ENCODE data around the gene LMAN2L. TPM values are rescaled to one million over a fixed set of nuclear protein-coding genes. Genes with fewer than 3 reads are reported as not detected.

LMAN2L gene
- total RNA-seq, 4 donors from 2014 or later = 10.2 to 21.2 (median 16.8) TPM

- Histone ChIP-seq H3K27ac (no peak overlapping the region), H3K36me3 (peaks cover 0 to 2% (median 0%) of the 10 kb centered on the region in 3 donors), H3K4me3 (no peak overlapping the region), H3K4me1 (no peaks in the 10 kb centered on the region), H3K9me3 (no peaks in the 10 kb centered on the region), H3K27me3 (peaks cover 0 to 4% of the 10 kb centered on the region in 2 donors)
- WGBS, 2 donors = 69 to 87% methylated on average over 13 to 14 of the region's 14 CpGs
- no peak for TF ChIP-seq CTCF (IDR thresholded peaks at IDR 0.05)
- no peak for TF ChIP-seq EP300 (IDR thresholded peaks at IDR 0.05)
- no peak for TF ChIP-seq POLR2A (IDR thresholded peaks at IDR 0.05)
- no peak for DNase-seq (ENCODE audit: low spot score in 2 of 2)
These were observed 47.5 kb downstream of the LMAN2L start for GRCh38 chr2:96692094-96692971.

- no peaks in the 10 kb centered on the region for H3K36me3 ChIP-seq
- no peaks in the 10 kb centered on the region for H3K9me3 ChIP-seq
- DNase-seq (ENCODE audit: low spot score in 2 of 2) = no peak
- H3K27ac ChIP-seq = no peak overlapping the region
- peaks cover 0 to 9% of the 10 kb centered on the region in 2 donors for H3K27me3 ChIP-seq
- TF ChIP-seq CTCF (IDR thresholded peaks at IDR 0.05) = no peak
- TF ChIP-seq POLR2A (IDR thresholded peaks at IDR 0.05) = no peak
- TF ChIP-seq EP300 (IDR thresholded peaks at IDR 0.05) = no peak
- H3K4me3 ChIP-seq = no peak overlapping the region
- peaks cover 0 to 2% (median 0%) of the 10 kb centered on the region in 4 donors for H3K4me1 ChIP-seq
- 94% methylated on average over 13 to 26 of the region's 30 CpGs for WGBS, 2 donors
These were observed 48.7 kb downstream of the LMAN2L start for GRCh38 chr2:96691022-96691612.

- 81 to 93% methylated on average over 13 to 14 of the region's 16 CpGs for WGBS, 2 donors
- H3K9me3 ChIP-seq = no peaks in the 10 kb centered on the region
- no peak overlapping the region for H3K27ac ChIP-seq
- TF ChIP-seq CTCF (IDR thresholded peaks at IDR 0.05) (no peak), POLR2A (IDR thresholded peaks at IDR 0.05) (no peak), EP300 (IDR thresholded peaks at IDR 0.05) (no peak)
- peaks cover 0 to 9% of the 10 kb centered on the region in 2 donors for H3K27me3 ChIP-seq
- H3K4me3 ChIP-seq = no peak overlapping the region
- no peaks in the 10 kb centered on the region for H3K36me3 ChIP-seq
- DNase-seq (ENCODE audit: low spot score in 2 of 2) = no peak
- H3K4me1 ChIP-seq = peaks cover 0 to 9% (median 0%) of the 10 kb centered on the region in 4 donors
These were observed 49.4 kb downstream of the LMAN2L start for GRCh38 chr2:96690306-96691021.

- no peak for DNase-seq (ENCODE audit: low spot score in 2 of 2)
- peaks cover 0 to 9% of the 10 kb centered on the region in 2 donors for H3K27me3 ChIP-seq
- 85 to 88% methylated on average over 12 to 14 of the region's 14 CpGs for WGBS, 2 donors
- H3K4me1 ChIP-seq = peaks cover 0 to 12% (median 0%) of the 10 kb centered on the region in 4 donors
- H3K36me3 ChIP-seq = no peaks in the 10 kb centered on the region
- H3K27ac ChIP-seq = no peak overlapping the region
- no peak for TF ChIP-seq CTCF (IDR thresholded peaks at IDR 0.05)
- TF ChIP-seq POLR2A (IDR thresholded peaks at IDR 0.05) = no peak
- TF ChIP-seq EP300 (IDR thresholded peaks at IDR 0.05) = no peak
- H3K4me3 ChIP-seq = no peak overlapping the region
- no peaks in the 10 kb centered on the region for H3K9me3 ChIP-seq
These were observed 50.4 kb downstream of the LMAN2L start for GRCh38 chr2:96689431-96689991.
